HepG2 (cell line): ENCODE measurements around the gene KCTD16. TPM values are rescaled to one million over a fixed set of nuclear protein-coding genes. Genes with fewer than 3 reads are reported as not detected.

Experiments
- AKNA ChIP-seq: sonication (generic); formaldehyde crosslinking; IDR thresholded peaks from 2 replicates; pipeline ENCODE4 v1.4.0; 2020; ENCODE audit warnings: missing genetic modification reagents, borderline replicate concordance
- CEBPB ChIP-seq: IDR thresholded peaks from 2 replicates; pipeline ENCODE4 v1.6.1; 2011; ENCODE audit warnings: low read depth, low read length, improper control_type of control experiment, borderline replicate concordance
- CHD2 ChIP-seq: IDR thresholded peaks from 2 replicates; pipeline ENCODE4 v1.6.1; 2011; ENCODE audit warnings: low read depth, low read length, improper control_type of control experiment
- HNRNPLL ChIP-seq: fragments of 200-400 bp; formaldehyde crosslinking; IDR thresholded peaks from 2 replicates; pipeline ENCODE4 v1.6.1; 2017; ENCODE audit warnings: mild to moderate bottlenecking, low read depth, low read length; ENCODE audit not compliant: poor library complexity, severe bottlenecking
- POLR2A ChIP-seq, 2 experiments: IDR thresholded peaks; 2 replicates each; pipeline ENCODE4 v1.6.1; 2011; ENCODE audit warnings: low read depth in 2 of 2, low read length in 2 of 2, mild to moderate bottlenecking in 1 of 2, moderate library complexity in 1 of 2; ENCODE audit not compliant: insufficient read depth in 1 of 2
- RXRA ChIP-seq: sonication (generic); formaldehyde crosslinking; IDR thresholded peaks from 2 replicates; pipeline ENCODE4 v1.5.1; 2020; ENCODE audit warnings: missing genetic modification reagents
- SRY ChIP-seq: sonication (generic); formaldehyde crosslinking; IDR thresholded peaks from 2 replicates; pipeline ENCODE4 v1.8.0; 2022; ENCODE audit warnings: mild to moderate bottlenecking, missing genetic modification reagents
- SYNCRIP ChIP-seq: fragments of 200-400 bp; formaldehyde crosslinking; IDR thresholded peaks from 2 replicates; pipeline ENCODE4 v1.6.1; 2018; ENCODE audit warnings: mild to moderate bottlenecking, low read depth, low read length; ENCODE audit not compliant: insufficient read depth
- ZBTB20 ChIP-seq: sonication (generic); formaldehyde crosslinking; IDR thresholded peaks from 2 replicates; pipeline ENCODE4 v1.8.1; 2023; ENCODE audit warnings: missing genetic modification reagents, low read depth, mild to moderate bottlenecking, borderline replicate concordance
- ZNF207 ChIP-seq: fragments of 450-650 bp; IDR thresholded peaks from 2 replicates; pipeline ENCODE4 v1.6.1; 2016; ENCODE audit warnings: antibody characterized with exemption, borderline replicate concordance
- ZNF407 ChIP-seq: sonication (generic); formaldehyde crosslinking; IDR thresholded peaks from one replicate; pipeline ENCODE4 v1.5.1; 2020; ENCODE audit warnings: mild to moderate bottlenecking, missing genetic modification reagents; ENCODE audit errors: not compliant biosample characterization
- ZNF749 ChIP-seq: sonication (generic); formaldehyde crosslinking; IDR thresholded peaks from 2 replicates; pipeline ENCODE4 v1.8.0; 2022; ENCODE audit warnings: mild to moderate bottlenecking, missing genetic modification reagents, moderate library complexity, borderline replicate concordance
- ZNF841 ChIP-seq: sonication (generic); formaldehyde crosslinking; IDR thresholded peaks from 2 replicates; pipeline ENCODE4 v1.8.1; 2023; ENCODE audit warnings: missing genetic modification reagents, borderline replicate concordance
- polyA plus RNA-seq, 8 experiments: library from polyadenylated mRNA; depleted of rRNA in 3 of 8; stranded (reverse) in 7 of 8; unstranded in 1 of 8; fragments of >200 nt; fragmentation: Illumina TruSeq in 4 of 8; extraction: Trizol in 4 of 8; gene quantifications; 2 replicates each; pipeline versions ENCODE4 v1.2.1 to v1.2.3, GENCODE V29; 2011 to 2016; ENCODE audit warnings: low read depth in 4 of 8, missing spikeins in 1 of 8, mixed read lengths in 1 of 8; ENCODE audit not compliant: insufficient read depth in 1 of 8
- total RNA-seq, 5 experiments: library from RNA; depleted of rRNA; stranded (reverse); fragments of >200 nt; fragmentation: Illumina TruSeq; extraction: Trizol; gene quantifications; 2 replicates each; pipeline ENCODE4 v1.2.3, GENCODE V29; 2016; ENCODE audit warnings: low read depth in 1 of 5

KCTD16 gene
- total and polyA plus RNA-seq, 2 of the 13 experiments (the other 11 are each of a cell fraction or from before 2014, with no cell fraction given): 0.02 to 0.09 TPM

- TF ChIP-seq ZNF407 (peak; percentile 85), SYNCRIP (no peak), CEBPB (no peak), ZNF749 (0 out of 2 replicates have a peak, but pooled peaks have one; percentile 37), CHD2 (no peak), ZNF841 (CRISPR knock-in tag) (no peak), RXRA (CRISPR knock-in tag) (peak; percentile 59; the same call in 1 of the 2 replicates), POLR2A (IDR thresholded peaks at IDR 0.05; ENCODE audit: insufficient read depth in 1 of 2, low read depth in 2 of 2, low read length in 2 of 2) (peak; percentile 84 to 90), AKNA (CRISPR knock-in tag) (peak; percentile 42; the same call in 1 of the 2 replicates), SRY (CRISPR knock-in tag) (0 out of 2 replicates have a peak, but pooled peaks have one; percentile 63), ZNF207 (no peak), ZBTB20 (peak; percentile 25; the same call in 1 of the 2 replicates), HNRNPLL (peak; percentile 86)
These were observed at the start of gene KCTD16, which contains the start of gene YIPF5 (continued) for GRCh38 chr5:144170276-144171024.
